Fibroblast of peridontal ligament (primary cell): ENCODE measurements around the gene ELP1.
"Not testable (repeated sequence)": the region's sequence is repeated elsewhere in the genome, so short reads cannot be mapped to it uniquely, and the experiment has no call there.

ENCODE experiments used
- DNase-seq: peaks from one replicate; pipeline ENCODE4 v3.0.0-alpha.2; 2010; ENCODE audit errors: extremely low read depth

The ELP1 gene, protein sequence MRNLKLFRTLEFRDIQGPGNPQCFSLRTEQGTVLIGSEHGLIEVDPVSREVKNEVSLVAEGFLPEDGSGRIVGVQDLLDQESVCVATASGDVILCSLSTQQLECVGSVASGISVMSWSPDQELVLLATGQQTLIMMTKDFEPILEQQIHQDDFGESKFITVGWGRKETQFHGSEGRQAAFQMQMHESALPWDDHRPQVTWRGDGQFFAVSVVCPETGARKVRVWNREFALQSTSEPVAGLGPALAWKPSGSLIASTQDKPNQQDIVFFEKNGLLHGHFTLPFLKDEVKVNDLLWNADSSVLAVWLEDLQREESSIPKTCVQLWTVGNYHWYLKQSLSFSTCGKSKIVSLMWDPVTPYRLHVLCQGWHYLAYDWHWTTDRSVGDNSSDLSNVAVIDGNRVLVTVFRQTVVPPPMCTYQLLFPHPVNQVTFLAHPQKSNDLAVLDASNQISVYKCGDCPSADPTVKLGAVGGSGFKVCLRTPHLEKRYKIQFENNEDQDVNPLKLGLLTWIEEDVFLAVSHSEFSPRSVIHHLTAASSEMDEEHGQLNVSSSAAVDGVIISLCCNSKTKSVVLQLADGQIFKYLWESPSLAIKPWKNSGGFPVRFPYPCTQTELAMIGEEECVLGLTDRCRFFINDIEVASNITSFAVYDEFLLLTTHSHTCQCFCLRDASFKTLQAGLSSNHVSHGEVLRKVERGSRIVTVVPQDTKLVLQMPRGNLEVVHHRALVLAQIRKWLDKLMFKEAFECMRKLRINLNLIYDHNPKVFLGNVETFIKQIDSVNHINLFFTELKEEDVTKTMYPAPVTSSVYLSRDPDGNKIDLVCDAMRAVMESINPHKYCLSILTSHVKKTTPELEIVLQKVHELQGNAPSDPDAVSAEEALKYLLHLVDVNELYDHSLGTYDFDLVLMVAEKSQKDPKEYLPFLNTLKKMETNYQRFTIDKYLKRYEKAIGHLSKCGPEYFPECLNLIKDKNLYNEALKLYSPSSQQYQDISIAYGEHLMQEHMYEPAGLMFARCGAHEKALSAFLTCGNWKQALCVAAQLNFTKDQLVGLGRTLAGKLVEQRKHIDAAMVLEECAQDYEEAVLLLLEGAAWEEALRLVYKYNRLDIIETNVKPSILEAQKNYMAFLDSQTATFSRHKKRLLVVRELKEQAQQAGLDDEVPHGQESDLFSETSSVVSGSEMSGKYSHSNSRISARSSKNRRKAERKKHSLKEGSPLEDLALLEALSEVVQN (N-terminal part only)

DNA sequence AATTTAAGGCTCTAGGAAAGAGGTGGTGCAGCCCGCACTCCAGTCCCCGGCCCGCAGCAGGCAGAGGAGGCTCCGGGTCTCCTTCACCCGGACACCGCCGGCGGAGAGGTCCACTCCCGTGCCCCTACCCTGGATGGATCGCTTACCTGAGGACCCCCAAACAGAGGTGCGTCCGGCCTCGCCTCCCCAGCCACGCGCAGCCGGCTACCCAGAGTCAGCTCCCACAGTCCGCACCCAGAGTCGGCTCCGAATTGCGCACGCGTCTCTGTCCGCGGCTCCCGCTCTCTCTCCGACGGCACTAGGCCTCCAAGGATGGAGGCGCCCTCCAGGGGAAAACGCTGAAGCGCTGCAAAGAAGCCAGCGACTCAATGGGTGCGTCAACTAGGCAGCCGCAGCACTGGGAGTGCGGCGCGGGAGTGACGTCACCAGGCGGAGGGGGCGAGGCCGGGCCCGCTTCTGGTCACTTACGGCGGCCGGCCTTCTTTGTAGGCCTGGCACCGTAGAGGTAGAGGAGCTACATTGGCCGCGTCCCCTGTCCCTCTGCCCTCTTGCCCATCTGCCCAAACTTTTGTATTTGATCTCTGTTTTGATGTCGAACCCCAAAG is at the start of gene ELP1:
Gene ELP1, minus strand, starts transcription at position 407 of the 605 bp plus-strand sequence. CDS start 2,978 bp downstream, outside the sequence.
- peak; percentile 93 for DNase-seq

DNA sequence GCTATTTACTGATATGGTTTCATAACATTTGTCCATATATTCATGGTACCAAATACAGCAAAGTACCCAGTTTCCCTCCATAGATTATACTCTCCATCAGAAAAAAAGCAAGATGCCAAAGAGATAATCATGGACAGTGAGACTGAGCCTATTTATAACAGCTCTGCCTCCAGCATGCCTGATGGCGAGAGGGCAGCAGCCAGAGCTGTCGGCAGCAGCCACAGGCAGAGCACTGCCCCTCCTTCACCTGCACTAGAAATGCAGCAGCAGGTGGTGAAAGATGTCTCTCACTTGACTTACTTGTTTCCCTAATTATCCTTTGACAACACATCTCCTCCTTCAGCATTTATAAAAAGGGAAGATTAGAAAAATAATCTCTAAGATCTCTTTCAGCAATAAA is 47.0 kb upstream of the ELP1 start:
- DNase-seq, result no peak

DNA sequence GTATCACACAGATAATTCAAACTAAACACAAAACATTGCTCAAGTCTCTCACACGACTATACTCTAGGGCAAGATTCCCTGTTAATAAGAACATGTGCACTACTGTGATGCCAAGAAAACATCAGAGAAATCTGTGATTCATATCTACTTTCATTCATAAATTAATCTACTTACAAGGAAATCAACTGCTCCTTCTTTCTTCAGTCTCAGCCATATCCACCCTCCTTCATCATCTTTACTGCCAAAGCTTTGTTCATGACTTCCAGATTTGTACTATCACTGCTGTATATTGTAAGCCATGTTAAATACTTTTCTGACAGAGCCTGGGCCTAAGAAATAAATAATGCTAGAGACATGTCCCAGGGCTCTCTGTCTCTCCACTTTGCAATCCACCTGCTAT is 44.3 kb upstream of the ELP1 start:
- peak; percentile 25 for DNase-seq

DNA sequence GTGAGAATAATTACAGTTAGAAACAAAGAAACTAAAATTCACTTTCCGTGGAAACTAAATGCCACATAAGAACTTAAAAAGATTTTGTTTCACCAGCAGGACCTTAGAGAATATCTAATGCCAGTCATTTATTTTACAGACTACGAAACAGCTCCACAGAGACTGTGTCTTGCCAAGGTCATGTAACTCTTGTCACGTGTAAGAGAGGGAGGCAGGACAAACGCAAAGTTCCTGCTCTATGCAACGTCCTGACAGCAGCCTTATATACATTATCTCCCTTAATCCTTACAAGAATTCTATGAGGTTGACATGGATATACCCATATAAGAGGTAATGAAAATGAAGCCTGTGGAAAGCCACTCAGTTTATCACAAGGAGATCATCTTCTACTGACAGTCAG is 40.0 kb upstream of the ELP1 start:
- DNase-seq, result peak; percentile 32

DNA sequence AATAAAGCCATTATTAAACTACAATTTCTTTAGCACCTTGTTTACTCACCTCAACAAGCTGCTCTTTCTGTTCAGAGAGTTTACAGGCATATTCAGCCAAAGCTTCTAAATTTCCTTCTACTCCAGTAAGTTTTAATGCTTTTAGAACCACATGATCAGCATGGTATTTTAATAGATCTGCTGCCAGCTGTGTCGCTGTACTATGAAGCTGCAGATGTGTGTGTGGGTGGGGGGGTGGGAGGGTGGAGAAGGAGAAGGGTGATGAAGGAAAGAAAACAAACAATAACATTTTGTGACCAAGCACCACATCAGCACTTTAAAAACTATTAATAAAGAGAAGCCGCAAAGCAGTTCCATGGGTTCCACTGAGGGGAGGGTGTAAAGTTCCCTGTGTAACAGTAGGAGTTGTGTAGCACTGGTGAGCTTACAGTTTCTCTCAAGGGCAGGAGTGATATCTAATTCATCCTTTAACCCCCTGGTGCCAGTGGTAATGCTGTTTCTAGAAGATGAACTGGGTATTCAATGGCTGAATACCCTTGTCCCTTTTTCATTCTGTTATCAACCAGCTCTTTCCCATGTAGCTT is 38.8 kb upstream of the ELP1 start:
- DNase-seq, result peak; percentile 33

DNA sequence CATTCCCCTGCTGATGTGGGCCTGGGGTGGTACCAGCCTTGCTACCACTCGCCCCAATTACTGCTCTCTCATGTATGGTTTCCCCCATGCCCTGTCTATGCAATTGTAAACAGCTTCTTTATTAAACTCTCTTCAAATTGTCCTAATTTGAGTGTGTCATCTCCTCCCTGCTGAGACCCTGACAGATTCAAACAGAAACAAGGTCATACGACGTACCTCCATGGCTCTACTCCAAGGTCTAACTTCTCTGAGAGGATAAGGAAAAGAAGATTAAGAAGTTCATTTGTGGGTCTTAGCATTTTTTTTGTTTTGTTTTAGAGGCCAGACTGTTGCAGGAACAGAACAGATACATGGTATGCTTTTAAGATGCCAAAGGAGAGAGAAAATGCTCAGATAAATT is 38.3 kb upstream of the ELP1 start:
- DNase-seq, result no peak

DNA sequence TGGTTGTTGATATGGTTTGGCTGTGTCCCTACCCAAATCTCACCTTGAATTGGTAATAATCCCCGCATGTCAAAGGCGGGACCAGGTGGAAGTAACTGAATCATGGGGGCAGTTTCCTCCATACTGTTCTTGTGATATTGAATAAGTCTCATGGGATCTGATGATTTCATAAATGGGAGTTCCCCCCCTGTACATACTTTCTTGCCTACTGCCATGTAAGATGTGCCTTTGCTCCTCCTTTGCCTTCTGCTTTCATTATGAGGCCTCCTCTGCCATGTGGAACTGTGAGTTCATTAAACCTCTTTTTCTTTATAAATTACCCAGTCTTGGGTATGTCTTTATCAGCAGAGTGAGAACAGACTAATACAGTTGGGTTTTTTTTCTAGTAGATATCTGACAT is 37.5 kb upstream of the ELP1 start:
- DNase-seq, result not testable (repeated sequence)

DNA sequence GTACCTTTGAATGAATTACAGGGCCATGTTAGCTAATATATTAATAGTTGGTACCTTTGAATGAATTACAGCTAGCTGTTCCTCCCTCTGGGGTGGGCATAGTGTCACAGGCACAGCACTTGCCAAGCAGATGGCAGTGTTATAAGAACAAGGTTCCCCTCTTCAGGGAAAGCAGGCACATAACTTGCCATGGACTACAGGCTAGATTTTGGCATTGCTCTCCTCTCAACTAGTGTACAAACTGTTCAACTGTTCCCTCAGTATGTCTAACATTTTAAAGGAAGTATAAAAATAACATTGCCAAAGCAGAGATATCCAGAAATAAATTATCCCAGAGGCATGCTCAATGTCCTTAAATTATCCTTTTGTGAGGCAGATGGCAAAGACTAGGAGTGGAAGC is 34.0 kb upstream of the ELP1 start:
- DNase-seq, result no peak

DNA sequence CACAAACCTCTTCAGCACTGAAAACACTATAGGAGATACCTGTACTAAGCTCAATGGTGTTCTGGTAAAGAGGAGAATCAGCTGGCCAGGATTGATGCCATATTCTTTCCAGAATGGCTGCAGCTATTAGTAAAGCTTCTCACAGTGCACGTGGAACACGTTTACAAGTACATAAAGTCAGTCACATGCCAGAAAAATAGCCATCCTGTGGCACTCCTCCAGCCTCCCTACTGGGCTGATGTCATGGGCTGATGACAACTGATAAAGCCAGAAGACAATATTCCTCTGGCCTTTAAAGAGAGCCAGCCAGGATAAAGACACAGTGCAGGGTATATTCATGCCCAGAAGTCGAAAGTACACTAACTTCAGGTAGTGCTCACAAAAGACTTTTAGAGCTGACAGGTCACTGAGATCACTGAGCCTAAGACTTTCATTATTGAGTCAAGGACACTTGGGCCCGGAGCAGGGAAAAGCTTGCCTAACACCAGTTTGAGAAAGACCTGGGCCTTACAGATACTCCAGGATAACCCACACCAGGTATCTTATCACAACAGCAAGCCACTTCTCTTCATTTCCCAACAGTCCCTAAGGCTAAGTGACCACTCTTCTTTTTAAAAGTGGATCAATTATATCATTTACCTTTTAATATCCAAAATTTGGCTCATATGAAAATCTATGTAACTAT is 29.7 kb upstream of the ELP1 start:
- no peak for DNase-seq

DNA sequence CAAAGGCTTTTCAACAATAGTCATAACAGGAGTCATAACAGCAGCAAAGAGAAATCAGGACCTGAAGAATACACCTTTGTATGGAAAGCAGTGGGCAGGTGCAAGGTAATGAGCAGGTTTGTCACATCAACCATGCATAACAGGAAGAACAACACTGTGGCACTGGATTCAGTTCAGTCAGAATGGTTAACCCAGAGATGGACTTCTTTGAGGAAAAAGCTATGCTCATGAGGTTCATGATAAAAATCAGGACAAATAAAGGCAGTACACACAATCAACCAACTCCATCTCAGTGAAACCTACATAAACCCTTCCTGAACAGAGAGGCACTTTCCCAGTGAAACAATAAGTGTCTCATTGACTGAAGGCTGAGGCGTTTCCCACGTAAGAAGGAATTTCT is 27.2 kb upstream of the ELP1 start:
- DNase-seq, result no peak

DNA sequence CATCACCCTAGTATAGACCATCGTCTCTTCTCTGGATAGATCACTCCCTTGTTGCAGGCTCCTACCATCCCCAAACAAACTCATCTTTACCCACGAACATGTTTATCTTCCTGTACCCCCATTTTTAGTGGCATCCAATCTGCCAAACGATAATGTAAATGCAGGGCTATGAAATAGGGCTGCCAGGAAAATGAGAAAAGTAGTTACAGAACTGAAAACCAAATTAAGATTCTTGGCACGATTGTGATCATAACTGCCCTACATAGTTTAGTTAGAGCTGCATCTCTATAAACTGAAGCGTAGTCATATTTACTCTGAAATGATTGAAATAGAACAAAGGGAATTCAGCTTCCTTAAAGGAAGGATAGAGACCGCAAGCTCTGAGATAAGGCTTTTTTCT is 26.4 kb upstream of the ELP1 start:
- DNase-seq, result peak; percentile 13

DNA sequence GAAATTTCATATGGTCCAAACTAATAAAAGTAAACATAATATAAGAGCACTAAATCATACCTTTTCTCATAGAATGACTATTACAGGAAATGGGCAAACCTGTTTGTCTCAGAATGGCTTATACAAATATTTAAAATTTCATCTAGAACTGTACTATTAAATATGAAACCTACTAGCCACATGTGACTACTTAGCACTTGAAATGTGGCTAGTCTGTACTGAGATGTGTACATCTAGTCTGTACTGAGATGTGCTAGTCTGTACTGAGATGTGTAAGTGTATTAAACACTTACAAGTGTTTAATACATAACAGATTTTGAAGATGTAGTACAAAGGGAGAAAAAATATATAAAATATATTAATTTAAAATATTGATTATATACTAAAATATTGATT is 22.7 kb upstream of the ELP1 start:
- DNase-seq, result no peak

DNA sequence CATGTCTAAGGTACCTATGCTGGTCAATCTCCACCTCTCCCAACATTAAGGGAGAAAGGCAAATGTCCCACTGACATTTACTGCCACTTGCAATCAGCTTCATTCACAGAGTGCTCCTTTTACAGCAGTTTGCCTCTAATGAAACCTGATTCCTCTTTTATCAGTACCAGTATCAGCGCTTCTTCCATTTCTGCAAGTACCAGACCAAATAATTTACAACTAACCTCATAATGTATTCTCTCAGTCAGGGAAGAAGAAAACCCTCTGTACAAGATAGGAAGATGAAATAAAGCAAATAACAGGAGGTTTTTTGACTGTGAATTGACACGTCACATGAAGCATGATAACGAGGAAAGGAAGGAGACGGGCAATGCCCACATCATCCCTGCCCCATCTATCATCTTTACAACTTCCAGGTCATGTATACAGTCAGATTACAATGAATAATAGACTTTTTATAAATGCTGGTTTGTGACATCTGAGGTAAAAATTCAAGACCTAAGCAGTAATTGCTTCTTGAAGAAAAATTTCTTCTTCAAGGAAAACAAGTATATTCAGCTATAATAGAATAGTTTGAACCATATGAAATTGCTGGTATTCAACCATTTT is 22.2 kb upstream of the ELP1 start:
- no peak for DNase-seq

DNA sequence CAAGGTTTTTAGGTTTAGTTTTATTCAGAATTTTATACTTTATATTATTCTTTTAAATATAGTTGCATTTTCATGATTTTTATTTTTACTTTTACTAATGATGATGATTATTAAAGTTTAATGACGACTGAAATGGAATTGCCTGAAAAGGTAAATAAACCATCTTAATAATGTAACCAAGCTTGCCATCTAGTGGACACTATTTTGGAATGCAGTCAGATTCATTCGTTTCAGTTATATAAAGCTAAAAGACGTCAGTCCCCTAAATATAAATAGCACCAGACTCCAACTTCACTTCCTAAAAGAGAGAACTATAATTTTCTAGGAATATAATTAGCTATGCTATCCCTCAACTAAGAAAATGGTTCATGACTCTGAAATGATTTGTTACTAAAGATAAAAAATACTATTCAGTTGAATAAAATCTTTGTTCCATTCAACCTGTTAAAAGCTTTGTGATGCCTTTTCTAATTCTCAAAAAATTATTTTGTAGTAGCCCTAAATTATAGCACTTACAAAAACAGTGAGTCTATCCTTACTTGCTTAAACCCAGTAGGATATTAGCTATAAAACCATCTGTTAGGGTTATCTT is 20.2 kb upstream of the ELP1 start:
- peak; percentile 85 for DNase-seq

DNA sequence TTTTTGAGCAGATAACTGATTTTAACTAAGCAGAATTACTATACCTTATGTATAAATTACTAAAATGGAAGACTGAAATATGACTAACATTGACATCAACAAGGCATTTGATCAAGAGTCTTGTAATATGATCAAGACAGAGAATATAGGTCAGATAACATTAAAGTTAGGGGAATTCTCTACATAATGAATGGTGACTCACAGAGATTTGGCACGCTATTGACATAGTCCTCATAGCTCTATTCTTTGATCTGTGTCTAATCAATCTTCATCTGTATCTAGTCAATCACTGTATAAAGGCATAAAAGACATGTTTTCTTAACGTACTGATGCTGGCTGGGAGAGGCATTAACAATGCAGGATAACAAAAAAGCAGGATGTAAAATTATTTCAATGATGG is 17.7 kb upstream of the ELP1 start:
- DNase-seq, result no peak

DNA sequence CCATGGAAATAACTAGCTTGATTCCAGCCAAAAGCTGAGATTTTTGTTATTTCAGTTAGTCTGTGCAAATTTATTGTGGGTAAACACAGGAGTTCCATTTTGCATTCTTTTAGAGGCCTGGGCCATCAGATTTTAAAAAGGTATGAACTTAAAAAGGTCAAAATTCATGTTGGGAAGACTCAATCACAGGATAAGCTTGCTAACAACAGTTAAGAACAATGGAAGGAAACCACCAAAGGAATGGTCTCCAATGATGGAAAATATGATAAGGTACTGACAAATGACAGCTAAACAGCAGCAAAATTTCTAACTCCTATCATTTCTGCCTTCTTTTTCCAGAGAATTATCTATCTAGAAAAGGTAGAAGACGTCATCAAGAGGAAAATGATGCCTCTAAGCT is 16.2 kb upstream of the ELP1 start:
- no peak for DNase-seq

DNA sequence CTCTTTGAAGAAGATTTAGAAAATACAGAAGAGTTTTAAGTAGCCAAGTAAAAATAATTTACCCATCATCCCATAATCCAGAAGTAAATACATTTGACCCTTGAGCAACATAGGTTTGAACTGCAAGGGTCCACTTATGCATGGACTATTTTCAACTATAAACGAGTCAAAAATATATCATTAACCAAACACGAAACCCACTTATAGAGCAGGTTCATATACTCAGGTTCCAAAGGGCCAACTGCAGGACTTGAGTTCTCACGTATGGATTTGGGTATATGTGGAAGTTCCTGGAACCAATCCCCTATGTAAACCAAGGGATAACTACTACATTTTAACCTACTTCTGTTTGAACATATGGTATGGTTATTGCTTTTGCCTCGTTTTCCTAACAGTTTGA is 6.1 kb upstream of the ELP1 start:
- DNase-seq, result no peak

DNA sequence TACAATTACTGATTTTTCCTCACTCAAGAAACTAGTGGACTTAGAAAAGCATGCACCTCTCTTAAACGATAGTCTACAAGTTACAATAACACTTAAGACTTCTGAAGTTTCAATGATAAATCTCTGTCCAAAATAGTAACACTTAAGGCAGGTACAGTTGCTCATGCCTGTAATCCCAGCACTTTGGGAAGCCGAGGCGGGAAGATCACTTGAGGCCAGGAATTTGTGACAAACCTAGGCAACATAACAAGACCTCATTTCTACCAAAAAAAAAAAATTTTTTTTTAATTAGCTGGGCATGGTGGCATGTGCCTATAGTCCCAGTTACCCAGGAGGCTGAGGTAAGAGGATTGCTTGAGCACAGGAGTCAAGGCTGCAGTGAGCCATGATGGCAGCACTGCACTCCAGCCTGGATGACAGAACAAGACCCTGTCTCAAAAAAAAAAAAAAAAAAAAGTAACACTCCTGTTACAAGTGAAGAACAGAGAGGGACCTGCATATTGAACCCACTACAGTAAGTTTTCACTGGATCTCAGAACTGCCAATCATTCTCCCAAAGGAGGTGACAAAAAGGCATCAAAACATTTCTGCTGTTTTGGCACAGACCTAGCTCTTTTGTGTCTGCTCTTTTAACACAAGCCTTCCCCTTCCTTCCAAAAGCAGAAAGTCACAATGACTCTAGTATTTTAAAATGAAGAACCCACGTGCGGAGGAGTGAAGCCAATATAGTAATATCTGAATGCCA is 3.8 kb upstream of the ELP1 start:
- DNase-seq, result no peak

DNA sequence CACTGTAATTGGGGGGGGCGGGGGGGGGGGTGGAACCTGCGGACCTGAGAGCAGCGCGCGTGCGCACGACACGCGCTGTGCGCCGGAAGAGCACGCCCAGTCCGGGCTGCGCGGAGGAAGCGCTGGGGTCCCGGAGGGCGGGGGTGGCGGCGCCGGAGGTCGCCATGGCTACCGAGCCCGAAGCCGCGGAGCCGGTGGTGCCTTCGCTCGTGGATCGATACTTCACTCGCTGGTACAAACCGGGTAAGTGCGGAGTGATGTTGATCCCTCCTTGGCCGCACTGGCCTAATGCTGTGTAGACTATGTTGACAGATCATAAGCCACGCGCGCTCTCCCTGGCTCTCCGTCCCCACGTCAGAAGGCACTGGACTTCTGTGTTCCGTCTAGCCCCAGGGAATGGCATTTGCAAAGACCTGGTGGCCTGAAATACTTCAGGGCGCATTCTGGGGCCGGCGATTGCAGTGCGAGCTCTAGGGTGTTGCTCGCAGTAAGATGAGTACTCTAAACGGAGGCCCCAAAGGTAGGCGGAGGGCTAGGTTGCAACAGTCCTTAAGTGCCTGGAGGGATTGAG is 484 bp upstream of the ELP1 start, which contains the start of gene ABITRAM:
Gene ABITRAM, plus strand, starts transcription at position 78 of the 571 bp plus-strand sequence. Its CDS starts 87 bp downstream, at position 165.
- peak; percentile 77 for DNase-seq
